NOMO-1 (cell line): ENCODE results near the gene MLLT10.
A peak's percentile ranks its signal among the peaks of the same experiment; 100 is the strongest.
"Not testable (repeated sequence)": the region's sequence is repeated elsewhere in the genome, so short reads cannot be mapped to it uniquely, and the experiment has no call there.

Source experiments
- DNase-seq, 2 experiments: peaks; one replicate each; lab custom pipeline; 2025; ENCODE audit not compliant: unreplicated experiment in 2 of 2; lab: John Stamatoyannopoulos, UW

The MLLT10 gene

GRCh38 chr10:21526860-21527597 lies 7.0 kb upstream of the MLLT10 start:
- DNase-seq, result peak in 1 of 2 experiments; percentile 62

GRCh38 chr10:21527598-21528235 lies 6.3 kb upstream of the MLLT10 start:
- peak in 1 of 2 experiments; percentile 62 for DNase-seq

- peak in 1 of 2 experiments; percentile 47 for DNase-seq
Observed at GRCh38 chr10:21528236-21529031, 5.6 kb upstream of the MLLT10 start.

DNA sequence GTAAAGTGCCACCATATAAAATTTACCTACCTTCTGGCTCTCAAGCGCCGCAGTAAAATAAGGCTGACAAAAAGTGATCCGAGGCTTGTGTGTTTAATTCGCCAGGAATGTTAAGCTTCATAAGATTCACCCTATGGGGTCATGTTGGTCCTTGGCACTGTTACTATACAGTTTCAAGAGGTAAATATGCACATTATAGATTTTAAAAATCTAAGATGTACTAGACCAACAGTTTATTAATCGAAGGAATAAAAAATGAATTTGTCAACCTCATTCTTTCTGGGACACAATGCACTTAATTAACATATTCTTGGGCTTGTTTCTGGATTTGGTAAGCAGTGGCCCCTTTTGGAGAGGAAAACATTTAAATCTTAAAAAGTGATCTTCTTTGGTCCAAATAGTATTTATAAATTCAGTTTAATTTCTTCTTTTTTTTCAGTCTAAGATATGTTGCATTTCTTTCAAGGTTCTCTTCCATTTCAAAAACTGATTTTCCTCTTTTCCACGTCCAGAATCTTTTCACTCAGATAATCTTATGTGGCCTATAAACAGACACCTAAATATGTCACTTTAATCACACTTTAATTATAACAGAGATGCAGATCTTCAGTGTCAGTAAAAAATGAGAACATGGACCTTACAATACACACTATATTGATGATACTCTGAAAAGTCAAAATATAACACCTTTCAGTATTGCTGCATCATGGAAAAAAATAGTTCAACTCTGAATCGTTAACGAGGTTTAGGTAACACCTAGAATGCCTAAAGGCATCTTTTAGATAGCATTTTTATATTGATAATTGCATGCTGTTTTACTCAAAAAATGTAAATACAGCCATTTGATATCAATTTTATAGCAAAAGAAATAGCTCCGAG lies 4.8 kb upstream of the MLLT10 start:
- peak in 1 of 2 experiments; percentile 39 for DNase-seq

GRCh38 chr10:21530168-21530567 lies 3.9 kb upstream of the MLLT10 start:
- DNase-seq, result no peak

GRCh38 chr10:21530641-21531040 lies 3.4 kb upstream of the MLLT10 start:
- DNase-seq, result peak in 1 of 2 experiments; percentile 56

- DNase-seq, result peak in 1 of 2 experiments; percentile 95
Observed at GRCh38 chr10:21531164-21531563, 2.9 kb upstream of the MLLT10 start.

GRCh38 chr10:21532694-21533466 lies 1.2 kb upstream of the MLLT10 start:
- no peak for DNase-seq

- no peak for DNase-seq
Observed at GRCh38 chr10:21534280-21534586, 201 bp downstream of the MLLT10 start.

DNA sequence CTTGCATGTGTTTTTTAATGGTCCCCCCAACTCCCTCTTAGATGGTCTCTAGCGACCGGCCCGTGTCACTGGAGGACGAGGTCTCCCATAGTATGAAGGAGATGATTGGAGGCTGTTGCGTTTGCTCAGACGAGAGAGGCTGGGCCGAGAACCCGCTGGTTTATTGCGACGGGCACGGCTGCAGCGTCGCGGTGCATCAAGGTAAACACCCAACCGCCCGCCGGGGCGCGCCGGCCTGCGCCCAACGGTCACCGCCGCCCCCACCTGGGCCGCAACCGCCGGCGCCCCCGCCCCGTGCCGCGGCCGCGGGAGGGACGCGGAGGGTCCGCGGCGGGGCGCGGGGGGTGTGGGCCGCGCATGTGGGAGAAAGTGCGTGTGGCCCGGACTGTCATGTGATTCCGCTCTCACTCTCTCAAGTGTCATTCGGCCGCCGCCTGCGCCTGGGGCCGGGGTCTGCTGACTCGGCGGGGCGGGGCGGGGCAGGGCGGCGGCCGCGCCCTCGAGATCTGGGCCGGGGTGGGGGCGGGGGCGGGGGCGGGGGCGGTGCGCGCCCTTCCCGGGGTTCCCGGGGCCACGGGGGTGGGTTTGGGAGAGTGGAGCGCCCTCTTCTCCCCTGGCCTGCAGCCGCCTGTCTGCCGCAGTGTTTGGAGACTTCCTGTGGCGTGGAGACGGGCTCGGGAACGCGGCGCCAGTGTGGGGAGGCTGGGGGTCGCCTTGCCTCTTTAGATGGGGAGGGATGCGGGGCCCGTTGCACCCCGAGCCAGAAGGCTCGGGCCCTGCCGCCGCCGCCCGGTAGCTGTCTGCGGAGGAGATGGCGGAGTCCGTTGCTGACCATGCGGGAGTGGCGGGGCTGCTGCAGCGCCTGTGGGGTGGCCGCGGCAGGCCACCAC lies 817 bp downstream of the MLLT10 start:
- DNase-seq, result peak in 1 of 2 experiments; percentile 32

DNA sequence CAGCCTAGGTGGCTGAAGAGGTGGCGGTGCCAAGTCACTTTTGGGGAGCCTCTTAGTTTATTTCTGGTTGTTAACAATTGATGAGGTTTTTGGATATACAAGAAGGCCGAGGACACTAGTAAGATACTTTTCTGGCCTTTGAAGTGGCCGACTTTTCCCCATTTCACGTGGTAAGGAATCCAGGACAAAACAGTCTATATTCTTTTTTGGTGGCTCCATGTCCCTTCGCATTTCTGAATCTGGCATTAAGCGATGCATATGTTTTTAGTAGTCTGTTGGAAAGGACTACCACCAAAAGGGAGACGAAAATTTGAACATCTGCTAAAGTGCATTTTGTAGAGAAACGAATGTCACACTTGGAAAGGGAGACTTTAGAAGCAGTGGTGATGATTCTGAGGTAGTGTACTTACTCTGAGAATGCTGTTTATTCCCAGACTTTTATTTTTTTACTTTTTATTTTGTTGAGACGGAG lies 1.5 kb downstream of the MLLT10 start:
- peak in 1 of 2 experiments; percentile 34 for DNase-seq

DNA sequence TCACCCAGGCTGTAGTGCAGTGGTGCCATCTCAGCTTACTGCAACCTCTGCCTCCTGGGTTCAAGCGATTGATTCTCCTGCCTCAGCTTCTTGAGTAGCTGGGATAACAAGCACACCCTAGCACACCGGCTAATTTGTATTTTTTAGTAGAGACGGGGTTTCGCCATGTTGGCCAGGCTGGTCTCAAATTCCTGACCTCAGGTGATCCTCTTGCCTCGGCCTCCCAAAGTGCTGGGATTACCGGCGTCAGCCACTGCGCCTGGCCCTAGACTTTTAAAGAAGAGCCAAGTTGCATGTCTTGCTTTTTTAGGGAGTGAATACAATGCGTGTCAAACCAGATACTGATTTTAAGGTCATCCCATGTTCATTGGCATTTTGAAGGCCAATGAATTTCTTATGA lies 1.9 kb downstream of the MLLT10 start:
- DNase-seq, result not testable (repeated sequence)

DNA sequence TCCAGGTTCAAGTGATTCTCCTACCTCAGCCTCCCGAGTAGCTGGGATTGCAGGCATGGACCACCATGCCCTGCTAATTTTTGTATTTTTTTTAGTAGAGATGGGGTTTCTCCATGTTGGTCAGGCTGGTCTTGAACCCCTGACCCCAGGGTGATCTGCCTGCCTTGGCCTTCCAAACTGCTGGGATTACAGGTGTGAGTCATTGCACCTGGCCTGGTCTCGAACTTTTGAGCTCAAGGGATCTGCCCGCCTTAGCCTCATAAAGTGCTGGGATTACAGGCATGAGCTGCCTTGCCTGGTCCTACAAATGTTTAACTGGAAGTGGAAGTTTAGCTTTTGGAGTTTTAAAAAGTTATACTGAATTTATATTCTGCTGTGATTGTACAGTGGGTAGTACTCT lies 2.8 kb downstream of the MLLT10 start:
- no peak for DNase-seq

- DNase-seq, result not testable (repeated sequence)
Observed at GRCh38 chr10:21540701-21541100, 6.7 kb downstream of the MLLT10 start.

GRCh38 chr10:21547246-21547645 lies 13.2 kb downstream of the MLLT10 start:
- DNase-seq, result no peak

GRCh38 chr10:21552638-21553037 lies 18.6 kb downstream of the MLLT10 start:
- DNase-seq, result no peak

- no peak for DNase-seq
Observed at GRCh38 chr10:21556527-21556926, 22.5 kb downstream of the MLLT10 start.

DNA sequence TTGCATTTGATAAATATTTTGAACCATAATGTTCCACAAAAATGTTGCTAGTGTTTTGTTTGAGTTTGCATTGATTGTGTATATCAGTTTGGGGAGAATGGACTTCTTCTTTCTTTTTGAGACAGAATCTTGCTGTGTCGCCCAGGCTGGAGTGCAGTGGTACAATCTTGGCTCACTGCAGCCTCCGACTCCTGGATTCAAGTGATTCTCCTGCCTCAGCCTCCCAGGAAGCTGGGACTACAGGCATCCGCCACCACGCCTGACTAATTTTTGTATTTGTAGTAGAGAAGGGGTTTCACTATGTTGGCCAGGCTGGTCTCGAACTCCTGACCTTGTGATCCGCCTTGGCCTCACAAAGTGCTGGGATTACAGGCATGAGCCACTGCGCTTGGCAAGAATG lies 25.0 kb downstream of the MLLT10 start:
- not testable (repeated sequence) for DNase-seq
